ENCODE results near the gene INVS. TPM values are rescaled to one million over a fixed set of nuclear protein-coding genes. Genes with fewer than 3 reads are reported as not detected.
"Not testable (repeated sequence)": the region's sequence is repeated elsewhere in the genome, so short reads cannot be mapped to it uniquely, and the experiment has no call there.

The INVS gene
- total and polyA plus RNA-seq, 2 experiments from 2014 or later: 4.1 to 8.7 TPM

DNA sequence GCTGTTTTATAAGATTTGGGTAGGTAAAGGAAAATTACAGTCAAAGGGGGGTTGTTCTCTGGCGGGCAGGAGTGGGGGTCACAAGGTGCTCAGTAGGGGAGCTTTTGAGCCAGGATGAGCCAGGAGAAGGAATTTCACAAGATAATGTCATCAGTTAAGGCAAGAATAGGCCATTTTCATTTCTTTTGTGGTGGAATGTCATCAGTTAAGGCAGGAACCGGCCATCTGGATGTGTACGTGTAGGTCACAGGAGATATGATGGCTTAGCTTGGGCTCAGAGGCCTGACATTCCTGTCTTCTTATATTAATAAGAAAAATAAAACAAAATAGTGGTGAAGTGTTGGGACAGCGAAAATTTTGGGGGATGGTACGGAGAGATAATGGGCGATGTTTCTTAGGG is 41.3 kb downstream of the INVS start:
- H3K36me3 Mint-ChIP-seq (ENCODE audit: low read depth): peaks cover 31% of the 10 kb centered on the region
- peaks cover 39% of the 10 kb centered on the region for H3K36me3 ChIP-seq (ENCODE audit: insufficient read depth)
- H3K9me2 ChIP-seq (ENCODE audit: insufficient read depth); H3K27me3 Mint-ChIP-seq (ENCODE audit: insufficient read depth, low read depth, poor library complexity); H3K27me3 ChIP-seq (ENCODE audit: insufficient read depth); DNase-seq (ENCODE audit: low spot score); H2AFZ ChIP-seq; H3K4me1 Mint-ChIP-seq; H4K20me1 ChIP-seq (replicated peaks; ENCODE audit: insufficient read depth); H3K9me3 Mint-ChIP-seq; ATAC-seq: not testable (repeated sequence)
- H3F3A ChIP-seq (replicated peaks; ENCODE audit: low read depth): peaks cover 30% of the 10 kb centered on the region; the same call in 1 of the 2 replicates
- peak overlapping the region; percentile 85 for H3K4me3 ChIP-seq
- peak overlapping the region; percentile 92 for H3K4me2 ChIP-seq
- peak overlapping the region; percentile 68 for H3K27ac Mint-ChIP-seq
- peak overlapping the region; percentile 89 for H3K27ac ChIP-seq (ENCODE audit: low read depth)
- TF ChIP-seq NANOG (IDR thresholded peaks at IDR 0.05; ENCODE audit: borderline replicate concordance): peak; percentile 90
- H3K4me3 Mint-ChIP-seq: peak overlapping the region; percentile 46
- H3K4me1 ChIP-seq (ENCODE audit: insufficient read depth): peaks cover 31% of the 10 kb centered on the region
- H3K79me2 ChIP-seq (replicated peaks; ENCODE audit: insufficient read depth): peaks cover 47% of the 10 kb centered on the region

DNA sequence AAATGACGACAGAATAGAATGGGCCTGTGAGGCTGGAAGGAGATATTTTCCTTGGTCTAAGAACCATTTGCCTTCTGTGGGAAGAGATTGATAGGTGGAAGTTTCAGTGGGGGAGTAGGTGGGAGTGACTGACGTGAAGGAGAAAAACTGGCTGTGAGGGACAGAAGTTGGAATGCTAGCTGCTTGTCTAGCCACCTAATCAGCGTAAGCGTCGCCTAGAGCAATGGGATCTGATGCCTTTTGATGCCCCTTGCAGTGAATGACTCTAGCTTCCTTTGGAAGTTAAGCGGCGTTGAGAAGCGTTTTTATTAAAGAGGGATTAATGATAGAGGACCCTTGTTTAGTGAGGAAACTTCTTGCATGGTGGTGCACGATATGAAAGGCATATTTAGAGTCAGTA is 42.8 kb downstream of the INVS start:
- H3K27me3 ChIP-seq (ENCODE audit: insufficient read depth); H3K4me3 Mint-ChIP-seq; H3K9me3 Mint-ChIP-seq; H2AFZ ChIP-seq; DNase-seq (ENCODE audit: low spot score); H3K27me3 Mint-ChIP-seq (ENCODE audit: insufficient read depth, low read depth, poor library complexity); ATAC-seq; H3K27ac Mint-ChIP-seq; H4K20me1 ChIP-seq (replicated peaks; ENCODE audit: insufficient read depth); H3K9me2 ChIP-seq (ENCODE audit: insufficient read depth): not testable (repeated sequence)
- Histone ChIP-seq H3K79me2 (replicated peaks; ENCODE audit: insufficient read depth) (peaks cover 60% of the 10 kb centered on the region), H3F3A (replicated peaks; ENCODE audit: low read depth) (peaks cover 23% of the 10 kb centered on the region; the same call in 1 of the 2 replicates), H3K36me3 (ENCODE audit: insufficient read depth) (peaks cover 37% of the 10 kb centered on the region), H3K27ac (ENCODE audit: low read depth) (peak overlapping the region; percentile 89), H3K4me3 (peak overlapping the region; percentile 85), H3K4me1 (ENCODE audit: insufficient read depth) (peaks cover 38% of the 10 kb centered on the region), H3K4me2 (peak overlapping the region; percentile 92)
- H3K36me3 Mint-ChIP-seq (ENCODE audit: low read depth): peaks cover 21% of the 10 kb centered on the region; the same call in 2 of the 3 replicates
- peaks cover 13% of the 10 kb centered on the region for H3K4me1 Mint-ChIP-seq

DNA sequence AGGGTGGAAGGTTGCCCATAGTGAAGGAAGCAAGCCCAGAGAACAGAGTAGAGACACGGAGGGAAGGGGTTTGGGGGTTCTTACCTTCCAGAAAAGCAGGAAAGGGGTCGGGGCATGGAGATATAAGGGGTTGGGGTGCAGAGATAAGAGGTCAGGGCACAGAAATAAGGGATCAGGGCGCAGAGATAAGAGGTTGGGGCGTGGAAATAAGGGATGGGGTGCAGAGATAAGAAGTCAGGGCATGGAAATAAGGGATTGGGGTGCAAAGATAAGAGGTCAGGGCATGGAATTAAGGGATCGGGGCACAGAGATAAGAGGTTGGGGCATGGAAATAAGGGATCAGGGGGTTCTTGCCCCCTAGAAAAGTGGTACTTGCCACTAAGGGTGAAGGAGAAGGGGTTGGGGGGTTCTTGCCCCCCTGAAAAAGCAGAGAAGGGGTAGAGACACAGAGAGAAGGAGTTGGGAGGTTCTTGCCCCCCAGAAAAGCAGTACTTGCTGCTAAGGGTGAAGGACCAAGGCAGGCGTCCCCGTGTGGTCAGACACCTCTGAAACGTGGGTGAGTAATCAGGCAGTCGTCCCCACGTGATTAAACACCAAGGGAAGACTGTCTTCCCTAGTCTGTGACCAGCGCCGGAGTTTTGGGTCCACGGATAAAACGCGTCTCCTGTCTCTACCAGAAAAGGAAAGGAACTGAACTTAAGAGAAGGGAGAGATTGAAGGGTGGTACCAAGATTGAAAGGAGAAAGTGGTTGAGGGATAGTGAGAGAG is 46.3 kb downstream of the INVS start:
- not testable (repeated sequence) for H3K4me3 Mint-ChIP-seq; H3K9me3 Mint-ChIP-seq; H2AFZ ChIP-seq; H4K20me1 ChIP-seq (replicated peaks; ENCODE audit: insufficient read depth); H3F3A ChIP-seq (replicated peaks; ENCODE audit: low read depth); H3K27me3 ChIP-seq (ENCODE audit: insufficient read depth); H3K27me3 Mint-ChIP-seq (ENCODE audit: insufficient read depth, low read depth, poor library complexity); H3K36me3 Mint-ChIP-seq (ENCODE audit: low read depth); DNase-seq (ENCODE audit: low spot score); H3K9me2 ChIP-seq (ENCODE audit: insufficient read depth); ATAC-seq
- Mint-ChIP-seq H3K27ac (peak overlapping the region; percentile 96), H3K4me1 (peaks cover 38% of the 10 kb centered on the region)
- H3K36me3 ChIP-seq (ENCODE audit: insufficient read depth): peaks cover 19% of the 10 kb centered on the region
- peak overlapping the region; percentile 92 for H3K4me2 ChIP-seq
- peak overlapping the region; percentile 81 for H3K27ac ChIP-seq (ENCODE audit: low read depth)
- peaks cover 63% of the 10 kb centered on the region for H3K79me2 ChIP-seq (replicated peaks; ENCODE audit: insufficient read depth)
- peaks cover 49% of the 10 kb centered on the region for H3K4me1 ChIP-seq (ENCODE audit: insufficient read depth)
- H3K4me3 ChIP-seq: peak overlapping the region; percentile 85

GRCh38 chr9:100145976-100146375 is 46.9 kb downstream of the INVS start:
- H3K27ac Mint-ChIP-seq: peak overlapping the region; percentile 96
- H3K27ac ChIP-seq (ENCODE audit: low read depth): peak overlapping the region; percentile 81
- DNase-seq (ENCODE audit: low spot score): peak; percentile 50

More at GRCh38 chr9:100145976-100146375, 46.9 kb downstream of the INVS start:
- not testable (repeated sequence) for H4K20me1 ChIP-seq (replicated peaks; ENCODE audit: insufficient read depth); H3K4me3 Mint-ChIP-seq; H3K36me3 Mint-ChIP-seq (ENCODE audit: low read depth); ATAC-seq; H3K27me3 ChIP-seq (ENCODE audit: insufficient read depth); H3K9me2 ChIP-seq (ENCODE audit: insufficient read depth); H3F3A ChIP-seq (replicated peaks; ENCODE audit: low read depth); H3K27me3 Mint-ChIP-seq (ENCODE audit: insufficient read depth, low read depth, poor library complexity); H3K9me3 Mint-ChIP-seq; H2AFZ ChIP-seq
- peaks cover 19% of the 10 kb centered on the region for H3K36me3 ChIP-seq (ENCODE audit: insufficient read depth)
- peaks cover 43% of the 10 kb centered on the region for H3K4me1 Mint-ChIP-seq
- H3K4me1 ChIP-seq (ENCODE audit: insufficient read depth): peaks cover 48% of the 10 kb centered on the region
- H3K4me3 ChIP-seq: peak overlapping the region; percentile 85
- H3K79me2 ChIP-seq (replicated peaks; ENCODE audit: insufficient read depth): peaks cover 63% of the 10 kb centered on the region
- peak overlapping the region; percentile 92 for H3K4me2 ChIP-seq
- TF ChIP-seq POLR2AphosphoS5 (IDR thresholded peaks at IDR 0.05; ENCODE audit: low read depth): peak; percentile 74

All from GM23338 (cell line).